Thyroid gland (tissue), 4 donors: ENCODE measurements around the gene CUL2.

Source experiments
- POLR2A ChIP-seq, 2 donors: fragments of 450-650 bp; IDR thresholded peaks; one replicate each; pipeline ENCODE4 v1.6.1; 2017; ENCODE audit warnings: antibody characterized with exemption in 2 of 2, mild to moderate bottlenecking in 2 of 2, moderate library complexity in 1 of 2
- TF ChIP-seq, protein P1 (sequence below), 6 experiments: fragments of 200-600 bp in 3 of 6; fragments of 450-650 bp in 3 of 6; sonication (generic) in 3 of 6; IDR thresholded peaks; one replicate each; pipeline ENCODE4 v1.5.1; 2016 to 2019; ENCODE audit warnings: antibody characterized with exemption in 6 of 6, mild to moderate bottlenecking in 2 of 6, inconsistent platforms in 1 of 6, moderate library complexity in 1 of 6

DNA sequence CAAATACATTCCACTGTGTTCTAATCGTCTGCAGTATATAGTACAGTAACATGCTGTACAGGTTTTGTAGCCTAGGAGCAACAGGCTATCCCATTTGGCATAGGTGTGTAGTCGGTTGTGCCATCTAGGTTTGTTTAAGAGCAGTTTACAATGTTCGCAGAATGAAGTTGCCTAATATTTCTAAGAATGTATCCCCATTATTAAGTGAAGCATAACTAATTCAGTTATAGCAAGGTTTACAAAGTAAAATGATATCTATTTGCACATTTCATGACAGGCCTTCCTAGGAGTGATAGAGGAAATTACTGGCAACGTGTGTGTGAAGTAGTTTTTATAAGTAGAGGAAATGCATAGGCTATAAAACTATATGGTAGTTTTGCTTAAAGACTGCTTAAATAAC is 40.5 kb upstream of the CUL2 start:
- TF ChIP-seq, protein P1, sequence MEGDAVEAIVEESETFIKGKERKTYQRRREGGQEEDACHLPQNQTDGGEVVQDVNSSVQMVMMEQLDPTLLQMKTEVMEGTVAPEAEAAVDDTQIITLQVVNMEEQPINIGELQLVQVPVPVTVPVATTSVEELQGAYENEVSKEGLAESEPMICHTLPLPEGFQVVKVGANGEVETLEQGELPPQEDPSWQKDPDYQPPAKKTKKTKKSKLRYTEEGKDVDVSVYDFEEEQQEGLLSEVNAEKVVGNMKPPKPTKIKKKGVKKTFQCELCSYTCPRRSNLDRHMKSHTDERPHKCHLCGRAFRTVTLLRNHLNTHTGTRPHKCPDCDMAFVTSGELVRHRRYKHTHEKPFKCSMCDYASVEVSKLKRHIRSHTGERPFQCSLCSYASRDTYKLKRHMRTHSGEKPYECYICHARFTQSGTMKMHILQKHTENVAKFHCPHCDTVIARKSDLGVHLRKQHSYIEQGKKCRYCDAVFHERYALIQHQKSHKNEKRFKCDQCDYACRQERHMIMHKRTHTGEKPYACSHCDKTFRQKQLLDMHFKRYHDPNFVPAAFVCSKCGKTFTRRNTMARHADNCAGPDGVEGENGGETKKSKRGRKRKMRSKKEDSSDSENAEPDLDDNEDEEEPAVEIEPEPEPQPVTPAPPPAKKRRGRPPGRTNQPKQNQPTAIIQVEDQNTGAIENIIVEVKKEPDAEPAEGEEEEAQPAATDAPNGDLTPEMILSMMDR (IDR thresholded peaks at IDR 0.05) = no peak
- no peak for TF ChIP-seq POLR2A (IDR thresholded peaks at IDR 0.05)
